IMR-90 (cell line): ENCODE results near the gene NDUFB2. TPM values are rescaled to one million over a fixed set of nuclear protein-coding genes. Genes with fewer than 3 reads are reported as not detected.

Source experiments
- ATAC-seq: fragments of 200-7000 bp; cut with Tn5 transposase; 2 replicates; pipeline ENCODE4 v1.9.1; 2020; ENCODE audit warnings: low read depth, mild to moderate bottlenecking, moderate library complexity
- BruUV-seq: library from RNA; stranded (reverse); fragments of 400-500 nt; replicated peaks from 2 replicates; lab custom pipeline; 2021; lab: Mats Ljungman, UMichigan
- CTCF ChIA-PET: fragments of 300-600 bp; formaldehyde crosslinking; extraction: SDS; loops from one replicate; lab custom pipeline; 2021; ENCODE audit warnings: antibody characterized with exemption; lab: Yijun Ruan, JAX
- POLR2A ChIA-PET: fragments of 300-600 bp; sonication (Branson Sonifier 250); formaldehyde crosslinking; loops from one replicate; lab custom pipeline; 2022; ENCODE audit warnings: antibody characterized with exemption; ENCODE audit not compliant: unreplicated experiment; lab: Charles Lee
- DNase-seq: peaks from one replicate; pipeline ENCODE4 v3.0.0; 2013
- H2AFZ ChIP-seq: replicated peaks from 2 replicates; pipeline ENCODE3; 2013; ENCODE audit warnings: low read length, mild to moderate bottlenecking; ENCODE audit not compliant: poor library complexity
- H2AK5ac ChIP-seq: 2 replicates; pipeline ENCODE4 v1.6.1; 2013; ENCODE audit warnings: low read depth, low read length, inconsistent platforms
- H2AK9ac ChIP-seq: replicated peaks from 2 replicates; pipeline ENCODE3; 2013; ENCODE audit warnings: mild to moderate bottlenecking, low read depth, low read length, moderate library complexity; ENCODE audit not compliant: poor library complexity
- H2BK120ac ChIP-seq: 2 replicates; pipeline ENCODE4 v1.6.1; 2013; ENCODE audit warnings: low read depth, low read length, inconsistent platforms
- H2BK15ac ChIP-seq: 3 replicates; pipeline ENCODE4 v1.6.1; 2013; ENCODE audit warnings: low read depth, low read length, inconsistent platforms
- H2BK20ac ChIP-seq: 2 replicates; pipeline ENCODE4 v1.6.1; 2013; ENCODE audit warnings: low read depth, mild to moderate bottlenecking, inconsistent platforms, low read length, moderate library complexity
- H2BK5ac ChIP-seq: 2 replicates; pipeline ENCODE4 v1.6.1; 2013; ENCODE audit warnings: mild to moderate bottlenecking, low read depth, low read length, inconsistent platforms; ENCODE audit not compliant: poor library complexity, severe bottlenecking
- H3K14ac ChIP-seq: replicated peaks from 2 replicates; pipeline ENCODE4 v1.6.1; 2013; ENCODE audit warnings: low read depth, low read length, inconsistent platforms
- H3K18ac ChIP-seq: 2 replicates; pipeline ENCODE4 v1.6.1; 2013; ENCODE audit warnings: low read depth, low read length, control low read depth
- H3K23ac ChIP-seq: 2 replicates; pipeline ENCODE4 v1.6.1; 2013; ENCODE audit warnings: low read depth, low read length, inconsistent platforms
- H3K27ac ChIP-seq: 2 replicates; pipeline ENCODE4 v1.5.1; 2013; ENCODE audit warnings: mild to moderate bottlenecking, control low read depth, low read length; ENCODE audit not compliant: insufficient read depth
- H3K27me3 ChIP-seq: 2 replicates; pipeline ENCODE4 v1.6.1; 2013; ENCODE audit warnings: low read length; ENCODE audit not compliant: control insufficient read depth, insufficient read depth
- H3K36me3 ChIP-seq: 2 replicates; pipeline ENCODE4 v1.6.1; 2013; ENCODE audit warnings: low read length, mixed read lengths; ENCODE audit not compliant: control insufficient read depth, insufficient read depth
- H3K4ac ChIP-seq: 2 replicates; pipeline ENCODE4 v1.6.1; 2013; ENCODE audit warnings: low read depth, low read length, inconsistent platforms
- H3K4me1 ChIP-seq: 2 replicates; pipeline ENCODE4 v1.6.1; 2013; ENCODE audit warnings: low read length, mixed read lengths; ENCODE audit not compliant: control insufficient read depth, insufficient read depth
- H3K4me2 ChIP-seq: 2 replicates; pipeline ENCODE4 v1.6.1; 2013; ENCODE audit warnings: low read depth, mild to moderate bottlenecking, control low read depth, low read length, moderate library complexity
- H3K4me3 ChIP-seq: 2 replicates; pipeline ENCODE4 v1.5.1; 2013; ENCODE audit warnings: low read depth, mild to moderate bottlenecking, control low read depth, low read length, moderate library complexity; ENCODE audit not compliant: insufficient read depth
- H3K56ac ChIP-seq: 2 replicates; pipeline ENCODE4 v1.6.1; 2013; ENCODE audit warnings: low read length, inconsistent platforms; ENCODE audit not compliant: insufficient read depth; ENCODE audit errors: extremely low read depth
- H3K79me1 ChIP-seq, 2 experiments: 2 replicates each; pipeline ENCODE4 v1.6.1; 2013; ENCODE audit warnings: low read length in 2 of 2, inconsistent platforms in 1 of 2, low read depth in 1 of 2
- H3K9ac ChIP-seq: 2 replicates; pipeline ENCODE4 v1.6.1; 2013; ENCODE audit warnings: low read depth, low read length, control low read depth
- H3K9me1 ChIP-seq: 2 replicates; pipeline ENCODE4 v1.6.1; 2013; ENCODE audit warnings: low read length, inconsistent platforms; ENCODE audit not compliant: insufficient read depth
- H3K9me3 ChIP-seq: 2 replicates; pipeline ENCODE4 v1.6.1; 2013; ENCODE audit warnings: low read length; ENCODE audit not compliant: control insufficient read depth, insufficient read depth
- H4K20me1 ChIP-seq: 2 replicates; pipeline ENCODE4 v1.6.1; 2013; ENCODE audit warnings: low read length, inconsistent platforms; ENCODE audit not compliant: insufficient read depth
- H4K5ac ChIP-seq: 2 replicates; pipeline ENCODE4 v1.6.1; 2013; ENCODE audit warnings: mild to moderate bottlenecking, low read depth, low read length, control low read depth
- H4K8ac ChIP-seq, 2 experiments: 2 replicates each; pipeline ENCODE4 v1.6.1; 2013; ENCODE audit warnings: low read depth in 2 of 2, low read length in 2 of 2, control low read depth in 1 of 2, inconsistent platforms in 1 of 2
- H4K91ac ChIP-seq: 2 replicates; pipeline ENCODE4 v1.6.1; 2013; ENCODE audit warnings: low read depth, low read length, inconsistent platforms; ENCODE audit not compliant: insufficient read depth
- BHLHE40 ChIP-seq: fragments of 150-350 bp; IDR thresholded peaks from 2 replicates; pipeline ENCODE4 v1.6.1; 2016; ENCODE audit warnings: mild to moderate bottlenecking, low read depth, low read length
- CEBPB ChIP-seq: IDR thresholded peaks from 2 replicates; pipeline ENCODE4 v1.6.1; 2012; ENCODE audit warnings: low read depth, low read length, improper control_type of control experiment
- CHD1 ChIP-seq: IDR thresholded peaks from 2 replicates; pipeline ENCODE4 v1.6.1; 2012; ENCODE audit warnings: low read depth, low read length, improper control_type of control experiment
- FOS ChIP-seq: fragments of 150-350 bp; IDR thresholded peaks from 2 replicates; pipeline ENCODE4 v1.6.1; 2016; ENCODE audit warnings: low read depth, low read length
- MAFK ChIP-seq: IDR thresholded peaks from 2 replicates; pipeline ENCODE4 v1.6.1; 2012; ENCODE audit warnings: low read depth, low read length, improper control_type of control experiment
- MAZ ChIP-seq: IDR thresholded peaks from 2 replicates; pipeline ENCODE4 v1.6.1; 2012; ENCODE audit warnings: low read depth, mild to moderate bottlenecking, low read length, improper control_type of control experiment, moderate library complexity, borderline replicate concordance
- MXI1 ChIP-seq: IDR thresholded peaks from 2 replicates; pipeline ENCODE4 v1.6.1; 2012; ENCODE audit warnings: low read depth, mild to moderate bottlenecking, low read length, moderate library complexity, borderline replicate concordance
- NFE2L2 ChIP-seq: fragments of 150-350 bp; IDR thresholded peaks from 2 replicates; pipeline ENCODE4 v1.6.1; 2016; ENCODE audit warnings: low read depth, mild to moderate bottlenecking, low read length
- POLR2A ChIP-seq: IDR thresholded peaks from 2 replicates; pipeline ENCODE4 v1.6.1; 2012; ENCODE audit warnings: mild to moderate bottlenecking, low read depth, low read length
- RAD21 ChIP-seq: IDR thresholded peaks from 2 replicates; pipeline ENCODE4 v1.6.1; 2012; ENCODE audit warnings: low read length, improper control_type of control experiment
- RCOR1 ChIP-seq: IDR thresholded peaks from 2 replicates; pipeline ENCODE4 v1.6.1; 2012; ENCODE audit warnings: mild to moderate bottlenecking, low read length, improper control_type of control experiment; ENCODE audit not compliant: insufficient replicate concordance
- RFX5 ChIP-seq: IDR thresholded peaks from 2 replicates; pipeline ENCODE4 v1.8.0; 2012; ENCODE audit warnings: low read depth, mild to moderate bottlenecking, low read length, moderate library complexity
- SMC3 ChIP-seq: fragments of 150-350 bp; IDR thresholded peaks from 2 replicates; pipeline ENCODE4 v1.6.1; 2016; ENCODE audit warnings: low read depth, mild to moderate bottlenecking, antibody characterized with exemption, low read length, moderate library complexity
- WGBS, 2 experiments: methylation state at CpG; one replicate each; pipeline versions ENCODE4 v1.1.5 to v1.1.7; 2013; ENCODE audit warnings: missing lambda C conversion rate in 2 of 2; ENCODE audit not compliant: insufficient read length in 1 of 2; ENCODE audit errors: extremely low coverage in 2 of 2; 5-methylcytosine and 5-hydroxymethylcytosine counted together
- dilution Hi-C: fragments of 300-500 bp; cut with HindIII; formaldehyde crosslinking; loops from one replicate; pipeline ENCODE4 v1.14.3; 2018; ENCODE audit warnings: low sequenced_read_pairs; ENCODE audit not compliant: unreplicated experiment
- in situ Hi-C: fragments of 300-500 bp; cut with MboI; formaldehyde crosslinking; loops from 3 replicates; pipeline ENCODE4 v1.14.3; 2019; ENCODE audit warnings: low sequenced_read_pairs, inconsistent platforms, mixed read lengths
- intact Hi-C: fragments of 100-400 bp; cut with micrococcal nuclease; formaldehyde crosslinking; loops from 2 replicates; pipeline ENCODE4 v1.10.0; 2022
- polyA plus RNA-seq, 3 experiments: library from polyadenylated mRNA; depleted of rRNA; stranded (reverse); fragments of >200 nt; gene quantifications; 2 replicates each; pipeline ENCODE4 v1.2.3, GENCODE V29; 2012; ENCODE audit warnings: low replicate concordance in 1 of 3
- total RNA-seq: library from RNA; depleted of rRNA; stranded (reverse); fragments of >200 nt; gene quantifications from 2 replicates; pipeline ENCODE4 v1.2.3, GENCODE V29; 2012
- TF ChIP-seq, protein P1 (sequence below): fragments of 150-350 bp; IDR thresholded peaks from 2 replicates; pipeline ENCODE4 v1.6.1; 2016; ENCODE audit warnings: low read depth, mild to moderate bottlenecking, low read length, moderate library complexity, borderline replicate concordance
- TF ChIP-seq, protein P2 (sequence below): conservative IDR thresholded peaks from 2 replicates; pipeline ENCODE4 v1.5.1; 2012; ENCODE audit warnings: mild to moderate bottlenecking, low read depth, low read length, improper control_type of control experiment
- TF ChIP-seq, protein P3 (sequence below): fragments of 150-350 bp; IDR thresholded peaks from 2 replicates; pipeline ENCODE4 v1.6.1; 2017; ENCODE audit warnings: mild to moderate bottlenecking, antibody characterized with exemption, low read length, low read depth

Gene NDUFB2
- total and polyA plus RNA-seq, 2 of the 4 experiments (the other 2 are of a cell fraction), result 81.7 to 143 TPM

DNA sequence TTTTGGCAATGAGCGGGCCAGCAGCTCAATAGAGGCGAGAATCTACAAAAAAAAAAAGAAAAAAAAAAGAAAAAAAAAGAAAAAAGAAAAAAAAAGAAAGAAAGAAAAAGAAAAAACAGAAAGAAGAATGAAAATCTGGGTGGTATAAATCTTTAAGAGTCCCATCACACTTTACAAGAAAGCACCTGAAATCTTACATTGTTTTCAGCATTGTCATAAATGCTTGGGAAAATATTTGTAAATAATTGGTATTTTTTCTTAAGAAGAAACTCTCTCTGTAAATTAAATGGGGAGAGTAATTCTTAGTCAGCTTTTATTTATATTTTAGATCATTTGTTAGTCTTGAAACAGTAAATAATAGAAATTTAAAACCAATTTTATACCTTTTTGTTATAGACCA, 38.2 kb downstream of the NDUFB2 start:
- no TSS peak for BruUV-seq
- Histone ChIP-seq H4K20me1 (no peaks in the 10 kb centered on the region), H2BK15ac (no peak overlapping the region), H3K4me1 (no peaks in the 10 kb centered on the region), H3K27me3 (no peaks in the 10 kb centered on the region), H2AK5ac (no peak overlapping the region), H2BK20ac (no peak overlapping the region), H3K9me1 (no peaks in the 10 kb centered on the region), H4K8ac (no peak overlapping the region), H4K91ac (no peak overlapping the region), H3K9me3 (no peaks in the 10 kb centered on the region), H3K4ac (no peak overlapping the region), H3K18ac (no peak overlapping the region), H2AK9ac (no peak overlapping the region), H4K5ac (no peak overlapping the region), H3K27ac (no peak overlapping the region), H3K79me1 (0 out of 4 replicates have a peak, but pooled peaks cover 0 to 2% of the 10 kb centered on the region in 2 experiments), H3K4me2 (no peak overlapping the region), H2BK120ac (no peak overlapping the region), H3K9ac (no peak overlapping the region), H3K56ac (no peak overlapping the region), H3K4me3 (no peak overlapping the region), H3K36me3 (peaks cover 2% of the 10 kb centered on the region; the same call in 1 of the 2 replicates), H3K14ac (no peak overlapping the region), H2BK5ac (no peak overlapping the region), H2AFZ (no peak overlapping the region), H3K23ac (no peak overlapping the region)
- WGBS, 2 experiments, result no CpG with 5 or more reads among the region's 2 CpGs
- dilution Hi-C loops (no loop called here), in situ Hi-C loops (no loop called here), intact Hi-C loops (no loop called here)
- ATAC-seq, result no peak
- no peak for TF ChIP-seq RAD21
- no peak for TF ChIP-seq MAZ
- TF ChIP-seq, protein P1, sequence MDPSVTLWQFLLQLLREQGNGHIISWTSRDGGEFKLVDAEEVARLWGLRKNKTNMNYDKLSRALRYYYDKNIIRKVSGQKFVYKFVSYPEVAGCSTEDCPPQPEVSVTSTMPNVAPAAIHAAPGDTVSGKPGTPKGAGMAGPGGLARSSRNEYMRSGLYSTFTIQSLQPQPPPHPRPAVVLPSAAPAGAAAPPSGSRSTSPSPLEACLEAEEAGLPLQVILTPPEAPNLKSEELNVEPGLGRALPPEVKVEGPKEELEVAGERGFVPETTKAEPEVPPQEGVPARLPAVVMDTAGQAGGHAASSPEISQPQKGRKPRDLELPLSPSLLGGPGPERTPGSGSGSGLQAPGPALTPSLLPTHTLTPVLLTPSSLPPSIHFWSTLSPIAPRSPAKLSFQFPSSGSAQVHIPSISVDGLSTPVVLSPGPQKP, result no peak
- TF ChIP-seq MAFK, result no peak
- TF ChIP-seq BHLHE40, result no peak
- TF ChIP-seq POLR2A, result no peak
- no peak for TF ChIP-seq NFE2L2
- TF ChIP-seq FOS, result no peak
- no peak for TF ChIP-seq CEBPB
- TF ChIP-seq, protein P2, sequence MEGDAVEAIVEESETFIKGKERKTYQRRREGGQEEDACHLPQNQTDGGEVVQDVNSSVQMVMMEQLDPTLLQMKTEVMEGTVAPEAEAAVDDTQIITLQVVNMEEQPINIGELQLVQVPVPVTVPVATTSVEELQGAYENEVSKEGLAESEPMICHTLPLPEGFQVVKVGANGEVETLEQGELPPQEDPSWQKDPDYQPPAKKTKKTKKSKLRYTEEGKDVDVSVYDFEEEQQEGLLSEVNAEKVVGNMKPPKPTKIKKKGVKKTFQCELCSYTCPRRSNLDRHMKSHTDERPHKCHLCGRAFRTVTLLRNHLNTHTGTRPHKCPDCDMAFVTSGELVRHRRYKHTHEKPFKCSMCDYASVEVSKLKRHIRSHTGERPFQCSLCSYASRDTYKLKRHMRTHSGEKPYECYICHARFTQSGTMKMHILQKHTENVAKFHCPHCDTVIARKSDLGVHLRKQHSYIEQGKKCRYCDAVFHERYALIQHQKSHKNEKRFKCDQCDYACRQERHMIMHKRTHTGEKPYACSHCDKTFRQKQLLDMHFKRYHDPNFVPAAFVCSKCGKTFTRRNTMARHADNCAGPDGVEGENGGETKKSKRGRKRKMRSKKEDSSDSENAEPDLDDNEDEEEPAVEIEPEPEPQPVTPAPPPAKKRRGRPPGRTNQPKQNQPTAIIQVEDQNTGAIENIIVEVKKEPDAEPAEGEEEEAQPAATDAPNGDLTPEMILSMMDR, result no peak
- TF ChIP-seq MXI1, result no peak
- no peak for TF ChIP-seq RFX5
- no peak for TF ChIP-seq SMC3
- TF ChIP-seq CHD1, result no peak
- TF ChIP-seq RCOR1, result no peak
- TF ChIP-seq, protein P3, sequence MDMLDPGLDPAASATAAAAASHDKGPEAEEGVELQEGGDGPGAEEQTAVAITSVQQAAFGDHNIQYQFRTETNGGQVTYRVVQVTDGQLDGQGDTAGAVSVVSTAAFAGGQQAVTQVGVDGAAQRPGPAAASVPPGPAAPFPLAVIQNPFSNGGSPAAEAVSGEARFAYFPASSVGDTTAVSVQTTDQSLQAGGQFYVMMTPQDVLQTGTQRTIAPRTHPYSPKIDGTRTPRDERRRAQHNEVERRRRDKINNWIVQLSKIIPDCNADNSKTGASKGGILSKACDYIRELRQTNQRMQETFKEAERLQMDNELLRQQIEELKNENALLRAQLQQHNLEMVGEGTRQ, result no peak
- ChIA-PET CTCF (no interaction called here), POLR2A (no interaction called here)
- DNase-seq, result no peak
